Measurements from ENCODE around the gene CCNB3.

- TF ChIP-seq CTCF (IDR thresholded peaks at IDR 0.05; ENCODE audit: low read length) (no peak), EZH2 (optimal IDR thresholded peaks at IDR 0.05; ENCODE audit: low read depth, low read length) (no peak), EZH2phosphoT487 (IDR thresholded peaks at IDR 0.05; ENCODE audit: low read length) (no peak)
These were observed 38.8 kb upstream of the CCNB3 start for GRCh38 chrX:50165727-50166126.

All from MM.1S (cell line).